ENCODE data around the gene SP100.
"Not testable (repeated sequence)": the region's sequence is repeated elsewhere in the genome, so short reads cannot be mapped to it uniquely, and the experiment has no call there.

The SP100 gene

DNA sequence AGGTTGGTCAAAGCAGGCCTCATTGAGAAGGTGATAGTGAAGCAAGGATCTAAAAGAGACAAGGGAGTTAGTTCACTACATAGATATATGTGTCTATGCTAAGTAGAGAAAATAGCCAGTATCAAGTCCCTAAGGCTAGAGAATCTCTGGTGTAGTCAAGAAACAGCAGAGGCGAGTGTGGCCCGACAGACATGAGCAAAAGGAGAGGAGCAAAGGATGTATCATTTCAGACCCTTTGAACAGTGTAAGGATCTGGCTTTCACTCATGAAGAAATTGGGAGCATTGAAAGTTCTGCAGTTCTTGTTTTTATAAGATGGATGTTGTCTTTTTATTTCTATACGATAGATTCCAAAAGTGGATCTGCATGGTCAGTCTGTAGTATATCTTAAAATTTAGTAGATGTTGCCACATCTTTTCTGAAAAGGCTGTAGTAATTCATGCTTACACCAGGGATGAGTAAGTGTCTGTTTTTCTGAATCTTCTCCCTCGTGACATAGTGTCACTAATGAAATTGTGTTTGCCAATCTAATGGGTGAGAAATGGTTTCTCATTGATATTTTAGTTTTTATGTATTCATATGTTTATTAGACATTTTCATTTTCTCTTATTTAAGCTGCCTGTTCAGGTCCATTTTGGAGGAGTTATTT is 18.8 kb downstream of the SP100 start:
- no peak overlapping the region for H4K12ac ChIP-seq (ENCODE audit: low read depth, low read length)

DNA sequence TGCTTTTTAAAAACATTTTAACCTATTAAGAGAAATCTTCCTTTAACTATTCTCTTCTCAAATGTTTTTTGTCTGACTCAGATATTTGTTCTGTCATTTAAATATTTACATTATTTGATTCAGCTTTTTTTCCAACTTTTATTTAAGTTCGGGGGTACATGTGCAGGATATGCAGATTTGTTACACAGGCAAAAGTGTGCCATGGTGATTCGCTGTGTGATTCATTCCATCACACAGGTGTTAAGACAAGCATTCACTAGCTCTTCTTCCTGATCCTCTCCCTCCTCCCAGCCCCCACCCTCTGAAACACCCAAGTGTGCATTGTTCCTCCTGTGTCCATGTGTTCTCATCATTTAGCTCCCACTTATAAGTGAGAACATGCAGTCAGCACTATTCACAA is 19.4 kb downstream of the SP100 start:
- peaks cover 2% of the 10 kb centered on the region for H3K9me3 ChIP-seq (ENCODE audit: insufficient read depth, low read depth, low read length)
- no peak for DNase-seq
- H2AFZ ChIP-seq (ENCODE audit: insufficient read depth, low read length, poor library complexity), result no peak overlapping the region
- H3K4ac ChIP-seq (ENCODE audit: low read depth, low read length), result no peak overlapping the region
- H3K9ac ChIP-seq (ENCODE audit: low read length), result no peak overlapping the region
- no peak overlapping the region for H4K8ac ChIP-seq (ENCODE audit: low read depth, low read length)
- no peak overlapping the region for H3K14ac ChIP-seq (ENCODE audit: low read length)
- H3K36me3 ChIP-seq (ENCODE audit: control insufficient read depth in 1 of 2, insufficient read depth in 2 of 2, low read length in 2 of 2), result no peaks in the 10 kb centered on the region
- no peak overlapping the region for H2BK120ac ChIP-seq (ENCODE audit: insufficient read depth, low read length, poor library complexity)
- no peak overlapping the region for H2BK5ac ChIP-seq (ENCODE audit: low read depth, low read length, poor library complexity)
- no peak overlapping the region for H4K12ac ChIP-seq (ENCODE audit: low read depth, low read length)
- H3K27ac ChIP-seq (ENCODE audit: low read depth, low read length), result no peak overlapping the region
- H2BK12ac ChIP-seq (ENCODE audit: low read length), result no peak overlapping the region
- H3K4me2 ChIP-seq (ENCODE audit: low read length), result no peak overlapping the region
- no peak overlapping the region for H3K23ac ChIP-seq (ENCODE audit: low read length)
- WGBS (ENCODE audit: extremely low coverage, insufficient coverage, insufficient read length), result no CpG with 5 or more reads among the region's 2 CpGs
- no peaks in the 10 kb centered on the region for H3K4me1 ChIP-seq (ENCODE audit: control insufficient read depth in 1 of 2, insufficient read depth in 2 of 2, low read length in 2 of 2)
- no peak overlapping the region for H3K18ac ChIP-seq (ENCODE audit: low read length)
- H2AK5ac ChIP-seq (ENCODE audit: low read length), result no peak overlapping the region
- H3K79me1 ChIP-seq (ENCODE audit: low read length), result no peaks in the 10 kb centered on the region
- no peaks in the 10 kb centered on the region for H3K27me3 ChIP-seq (ENCODE audit: insufficient read depth, low read length)
- H3K79me2 ChIP-seq (ENCODE audit: control insufficient read depth, insufficient read depth, low read length, poor library complexity), result no peaks in the 10 kb centered on the region
- no peak overlapping the region for H4K91ac ChIP-seq (ENCODE audit: low read depth, low read length)
- no peak overlapping the region for H3K4me3 ChIP-seq (ENCODE audit: low read depth, low read length)

More for the DNA sequence above, 18.8 kb downstream of the SP100 start:
- no peak overlapping the region for H4K91ac ChIP-seq (ENCODE audit: low read depth, low read length)
- no peaks in the 10 kb centered on the region for H3K27me3 ChIP-seq (ENCODE audit: insufficient read depth, low read length)
- no peak overlapping the region for H2BK5ac ChIP-seq (ENCODE audit: low read depth, low read length, poor library complexity)
- H3K23ac ChIP-seq (ENCODE audit: low read length), result no peak overlapping the region
- H3K18ac ChIP-seq (ENCODE audit: low read length), result no peak overlapping the region
- H3K4me3 ChIP-seq (ENCODE audit: low read depth, low read length), result no peak overlapping the region
- WGBS (ENCODE audit: extremely low coverage, insufficient coverage, insufficient read length), result no CpG with 5 or more reads among the region's 4 CpGs
- H3K14ac ChIP-seq (ENCODE audit: low read length), result no peak overlapping the region
- no peak overlapping the region for H3K4me2 ChIP-seq (ENCODE audit: low read length)
- H2BK120ac ChIP-seq (ENCODE audit: insufficient read depth, low read length, poor library complexity), result no peak overlapping the region
- no peak overlapping the region for H2AK5ac ChIP-seq (ENCODE audit: low read length)
- H3K9ac ChIP-seq (ENCODE audit: low read length), result no peak overlapping the region
- peaks cover 2% of the 10 kb centered on the region for H3K9me3 ChIP-seq (ENCODE audit: insufficient read depth, low read depth, low read length)
- no peaks in the 10 kb centered on the region for H3K79me2 ChIP-seq (ENCODE audit: control insufficient read depth, insufficient read depth, low read length, poor library complexity)
- H3K79me1 ChIP-seq (ENCODE audit: low read length), result no peaks in the 10 kb centered on the region
- peak in 1 of 2 donors; percentile 17 for DNase-seq
- no peak overlapping the region for H3K4ac ChIP-seq (ENCODE audit: low read depth, low read length)
- no peaks in the 10 kb centered on the region for H3K4me1 ChIP-seq (ENCODE audit: control insufficient read depth in 1 of 2, insufficient read depth in 2 of 2, low read length in 2 of 2)
- no peak overlapping the region for H4K8ac ChIP-seq (ENCODE audit: low read depth, low read length)
- H3K27ac ChIP-seq (ENCODE audit: low read depth, low read length), result no peak overlapping the region
- no peaks in the 10 kb centered on the region for H3K36me3 ChIP-seq (ENCODE audit: control insufficient read depth in 1 of 2, insufficient read depth in 2 of 2, low read length in 2 of 2)
- no peak overlapping the region for H2AFZ ChIP-seq (ENCODE audit: insufficient read depth, low read length, poor library complexity)
- no peak overlapping the region for H2BK12ac ChIP-seq (ENCODE audit: low read length)

DNA sequence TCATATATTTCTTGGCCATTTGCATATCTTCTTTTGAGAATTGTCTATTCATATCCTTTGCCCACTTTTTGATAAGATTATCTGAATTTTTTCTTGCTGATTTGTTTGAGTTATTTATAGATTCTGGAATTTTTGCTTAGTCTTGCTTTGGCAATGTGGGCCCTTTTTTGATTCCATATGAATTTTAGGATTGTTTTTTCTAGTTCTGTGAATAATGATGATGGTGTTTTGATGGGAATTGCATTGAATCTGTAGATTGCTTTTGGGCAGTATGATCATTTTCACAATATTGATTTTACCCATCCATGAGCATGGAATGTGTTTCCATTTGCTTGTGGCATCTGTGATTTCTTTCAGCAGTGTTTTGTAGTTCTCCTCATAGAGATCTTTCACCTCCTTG is 23.1 kb downstream of the SP100 start:
- H2AK5ac ChIP-seq (ENCODE audit: low read length); H3K23ac ChIP-seq (ENCODE audit: low read length); H3K18ac ChIP-seq (ENCODE audit: low read length); H2BK120ac ChIP-seq (ENCODE audit: insufficient read depth, low read length, poor library complexity); H3K14ac ChIP-seq (ENCODE audit: low read length); H2BK12ac ChIP-seq (ENCODE audit: low read length); H3K79me1 ChIP-seq (ENCODE audit: low read length); H3K27me3 ChIP-seq (ENCODE audit: insufficient read depth, low read length); H3K36me3 ChIP-seq (ENCODE audit: control insufficient read depth in 1 of 2, insufficient read depth in 2 of 2, low read length in 2 of 2); H3K4me1 ChIP-seq (ENCODE audit: control insufficient read depth in 1 of 2, insufficient read depth in 2 of 2, low read length in 2 of 2); H4K12ac ChIP-seq (ENCODE audit: low read depth, low read length); H3K4ac ChIP-seq (ENCODE audit: low read depth, low read length); DNase-seq; H3K4me2 ChIP-seq (ENCODE audit: low read length); H3K9ac ChIP-seq (ENCODE audit: low read length); H3K9me3 ChIP-seq (ENCODE audit: insufficient read depth, low read depth, low read length); H2AFZ ChIP-seq (ENCODE audit: insufficient read depth, low read length, poor library complexity); H3K27ac ChIP-seq (ENCODE audit: low read depth, low read length); H2BK5ac ChIP-seq (ENCODE audit: low read depth, low read length, poor library complexity); H4K91ac ChIP-seq (ENCODE audit: low read depth, low read length); H3K79me2 ChIP-seq (ENCODE audit: control insufficient read depth, insufficient read depth, low read length, poor library complexity); H4K8ac ChIP-seq (ENCODE audit: low read depth, low read length); H3K4me3 ChIP-seq (ENCODE audit: low read depth, low read length): not testable (repeated sequence)

DNA sequence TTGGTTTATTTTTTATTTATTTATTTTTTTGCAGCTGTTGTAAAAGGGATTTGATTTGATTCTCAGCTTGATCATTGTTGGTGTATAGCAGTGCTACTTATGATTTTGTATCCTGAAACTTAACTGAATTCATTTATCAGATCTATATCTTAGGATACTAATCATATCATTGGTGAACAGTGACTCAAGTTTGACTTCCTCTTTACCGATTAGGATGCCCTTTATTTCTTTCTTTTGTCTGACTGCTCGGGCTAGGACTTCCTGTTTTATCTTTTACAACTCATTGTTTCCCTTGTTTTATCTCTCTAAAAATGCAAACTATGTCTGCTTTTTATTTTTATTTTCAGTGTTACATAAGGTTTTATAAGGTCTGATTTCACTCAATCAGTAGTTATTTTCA is 23.6 kb downstream of the SP100 start:
- Histone ChIP-seq H2BK120ac (ENCODE audit: insufficient read depth, low read length, poor library complexity) (no peak overlapping the region), H3K36me3 (ENCODE audit: control insufficient read depth in 1 of 2, insufficient read depth in 2 of 2, low read length in 2 of 2) (no peaks in the 10 kb centered on the region), H3K9ac (ENCODE audit: low read length) (no peak overlapping the region), H3K27me3 (ENCODE audit: insufficient read depth, low read length) (no peaks in the 10 kb centered on the region), H4K8ac (ENCODE audit: low read depth, low read length) (no peak overlapping the region), H3K9me3 (ENCODE audit: insufficient read depth, low read depth, low read length) (peaks cover 2% of the 10 kb centered on the region), H3K23ac (ENCODE audit: low read length) (no peak overlapping the region), H3K4me2 (ENCODE audit: low read length) (no peak overlapping the region), H3K27ac (ENCODE audit: low read depth, low read length) (no peak overlapping the region), H3K4ac (ENCODE audit: low read depth, low read length) (no peak overlapping the region), H2BK5ac (ENCODE audit: low read depth, low read length, poor library complexity) (no peak overlapping the region), H2AFZ (ENCODE audit: insufficient read depth, low read length, poor library complexity) (no peak overlapping the region), H3K4me1 (ENCODE audit: control insufficient read depth in 1 of 2, insufficient read depth in 2 of 2, low read length in 2 of 2) (no peaks in the 10 kb centered on the region), H3K18ac (ENCODE audit: low read length) (no peak overlapping the region), H4K12ac (ENCODE audit: low read depth, low read length) (no peak overlapping the region), H3K79me2 (ENCODE audit: control insufficient read depth, insufficient read depth, low read length, poor library complexity) (no peaks in the 10 kb centered on the region), H2BK12ac (ENCODE audit: low read length) (no peak overlapping the region), H3K79me1 (ENCODE audit: low read length) (no peaks in the 10 kb centered on the region), H4K91ac (ENCODE audit: low read depth, low read length) (no peak overlapping the region), H2AK5ac (ENCODE audit: low read length) (no peak overlapping the region), H3K4me3 (ENCODE audit: low read depth, low read length) (no peak overlapping the region), H3K14ac (ENCODE audit: low read length) (no peak overlapping the region)
- no CpG with 5 or more reads among the region's 2 CpGs for WGBS (ENCODE audit: extremely low coverage, insufficient coverage, insufficient read length)
- DNase-seq, result no peak
